NCI-H187 (cell line): ENCODE measurements around the gene PCBP4.

ENCODE experiments used
- DNase-seq, 2 experiments: peaks; one replicate each; lab custom pipeline; 2025; lab: John Stamatoyannopoulos, UW

The PCBP4 gene

DNA sequence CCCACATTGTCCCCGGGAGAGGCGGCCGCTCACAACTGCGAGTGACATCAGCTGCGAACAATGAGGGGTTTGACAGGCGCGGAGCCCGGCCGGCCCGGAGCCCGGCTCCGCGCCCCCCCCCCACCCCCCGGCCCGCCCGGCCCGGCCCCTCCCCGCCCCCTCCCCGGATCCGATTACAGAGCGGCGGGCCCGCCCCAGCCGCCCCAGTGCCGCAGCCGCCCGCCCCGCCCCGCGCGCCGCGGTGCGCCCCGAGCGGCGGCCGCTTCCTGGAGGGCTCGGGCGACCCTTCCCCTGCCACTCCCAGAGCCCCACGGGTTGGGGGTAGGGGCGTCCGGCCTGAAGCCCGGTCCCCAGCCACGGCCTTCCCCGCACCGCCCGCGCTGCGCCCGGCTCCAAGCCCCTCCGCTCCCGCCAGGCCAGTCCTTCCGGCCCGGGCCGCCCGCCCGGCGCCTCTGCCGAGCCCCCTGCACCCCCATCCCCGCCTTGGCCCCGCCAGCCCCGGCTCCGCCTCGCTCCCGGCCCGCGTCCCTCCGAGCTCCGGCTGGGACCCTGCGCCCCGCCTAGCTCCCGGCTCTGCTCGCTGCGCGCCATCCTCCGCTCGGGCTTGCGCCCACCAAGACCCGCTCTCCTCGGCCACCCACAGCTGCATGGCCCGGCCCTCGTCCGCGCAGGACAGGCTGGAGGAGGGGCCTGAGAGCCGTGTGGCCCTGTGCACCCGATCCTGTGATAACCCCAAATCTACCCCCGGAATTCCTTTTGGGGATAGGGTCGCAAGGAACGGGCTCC lies at the start of gene PCBP4:
Gene PCBP4, minus strand, starts transcription at position 71 of the 786 bp plus-strand sequence. CDS start 6,214 bp downstream, outside the sequence.
- no peak for DNase-seq

DNA sequence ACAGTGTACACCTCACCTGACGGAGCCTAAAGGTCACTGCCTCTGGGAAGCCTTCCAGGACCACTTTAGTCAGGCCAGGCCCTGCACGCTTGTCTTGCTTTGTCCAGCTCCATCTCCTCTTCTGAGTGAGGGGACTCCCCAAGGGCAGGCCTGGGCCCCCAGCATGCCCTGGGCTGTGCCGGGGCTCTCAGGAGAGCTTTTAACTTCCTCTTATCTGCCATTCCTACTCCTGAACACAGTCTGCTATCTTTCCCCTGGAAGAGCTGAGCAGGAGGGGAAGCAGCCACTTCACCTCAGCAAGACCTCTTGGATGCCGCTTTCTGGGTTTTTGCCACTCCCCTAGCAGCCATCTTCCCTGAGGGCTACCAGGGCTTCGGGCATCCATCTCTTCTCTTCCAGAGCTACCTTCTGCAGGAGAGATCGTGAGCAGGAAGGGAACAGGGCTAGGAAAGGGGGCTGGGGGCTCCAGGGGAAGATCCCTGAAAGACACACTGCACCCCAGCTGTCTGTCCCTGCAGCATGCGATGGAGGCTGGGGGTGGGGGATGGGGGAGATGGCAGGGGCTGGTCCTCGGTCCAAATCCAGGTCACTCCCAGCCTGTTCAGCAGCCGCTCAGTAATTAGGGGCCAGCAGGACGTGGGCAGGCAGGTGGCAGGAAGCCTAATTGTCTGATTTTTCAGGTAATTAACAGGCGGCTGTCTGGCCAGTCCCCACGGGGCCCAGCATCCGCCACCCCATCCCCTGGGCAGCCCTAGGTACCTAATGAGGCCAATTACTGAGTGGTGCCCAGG lies 48.4 kb upstream of the PCBP4 start:
- DNase-seq = no peak

DNA sequence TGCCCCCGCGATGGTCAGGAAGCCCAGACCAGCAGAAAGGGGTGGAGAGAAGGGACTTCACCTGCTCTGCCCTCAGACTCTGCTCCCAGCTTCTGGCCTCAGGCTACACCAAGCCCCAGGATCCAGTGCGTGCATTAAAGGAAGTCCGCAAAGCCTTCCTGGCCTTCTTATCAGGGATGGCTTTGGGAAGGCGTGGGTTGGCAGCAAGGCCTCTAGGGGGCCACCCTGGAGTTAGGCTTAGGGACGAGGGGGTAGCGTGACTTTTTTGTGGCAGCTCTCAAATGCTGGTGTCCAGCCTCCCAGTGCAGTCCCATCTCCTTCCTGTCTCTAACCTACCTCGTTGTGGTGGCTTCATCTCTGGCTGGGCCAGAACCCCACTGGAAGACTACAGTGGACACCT lies 47.4 kb upstream of the PCBP4 start:
- DNase-seq = no peak

DNA sequence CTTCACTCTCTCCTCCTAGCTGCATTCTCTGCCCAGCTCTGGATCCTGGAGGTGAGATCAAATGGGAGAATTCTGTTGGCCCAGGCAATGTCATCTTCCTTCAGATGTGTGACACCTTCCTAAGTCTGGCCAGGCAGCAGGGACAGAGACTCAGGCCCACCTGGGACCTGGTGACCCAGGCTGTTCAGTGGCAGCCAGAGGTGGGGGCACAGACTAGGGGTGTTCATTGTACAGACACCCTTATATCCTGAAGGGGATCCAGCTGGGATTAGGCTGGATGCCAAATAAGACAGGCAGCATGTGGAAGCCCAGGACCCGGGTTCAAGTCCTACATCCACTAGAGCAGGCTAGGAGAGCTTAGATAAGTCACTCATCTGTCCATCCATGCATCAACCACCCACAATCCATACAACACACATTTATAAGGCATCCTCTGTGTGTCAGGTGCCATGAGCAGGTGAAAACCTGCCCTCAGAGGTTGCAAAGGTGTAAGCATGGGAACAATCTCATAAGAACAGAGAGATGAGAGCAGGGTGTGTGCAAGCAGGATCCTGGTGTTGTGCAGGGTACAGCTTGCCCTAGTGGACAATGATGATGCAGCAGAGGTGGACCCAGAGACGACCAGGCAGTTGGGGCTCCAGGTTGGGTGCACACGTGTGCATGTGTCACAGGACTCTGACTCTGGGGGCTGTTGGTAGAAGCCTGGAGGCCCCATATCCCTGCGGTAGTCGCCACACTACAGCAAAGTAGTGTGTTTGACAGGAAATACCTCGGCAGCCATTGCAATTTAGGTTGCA lies 46.7 kb upstream of the PCBP4 start:
- no peak for DNase-seq

DNA sequence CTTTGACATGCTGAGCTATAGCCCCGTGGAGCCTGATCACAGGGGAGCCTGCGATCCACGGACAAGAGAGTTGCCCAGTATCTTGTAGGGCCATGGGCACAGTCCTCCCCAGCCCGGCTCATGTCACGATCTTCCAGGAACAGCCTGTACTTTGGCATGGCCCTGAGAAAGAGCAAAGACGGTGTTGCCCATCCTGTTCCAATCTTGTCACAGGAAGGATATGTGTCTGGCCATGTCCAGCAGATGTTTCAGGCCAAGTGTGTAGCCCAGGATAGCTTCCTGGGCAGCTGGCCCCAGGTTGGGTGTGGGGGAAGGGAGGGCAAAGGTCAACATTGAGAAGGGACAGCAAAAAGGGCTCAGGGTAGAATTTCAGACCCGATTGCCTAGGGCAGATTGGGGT lies 45.4 kb upstream of the PCBP4 start:
- no peak for DNase-seq

DNA sequence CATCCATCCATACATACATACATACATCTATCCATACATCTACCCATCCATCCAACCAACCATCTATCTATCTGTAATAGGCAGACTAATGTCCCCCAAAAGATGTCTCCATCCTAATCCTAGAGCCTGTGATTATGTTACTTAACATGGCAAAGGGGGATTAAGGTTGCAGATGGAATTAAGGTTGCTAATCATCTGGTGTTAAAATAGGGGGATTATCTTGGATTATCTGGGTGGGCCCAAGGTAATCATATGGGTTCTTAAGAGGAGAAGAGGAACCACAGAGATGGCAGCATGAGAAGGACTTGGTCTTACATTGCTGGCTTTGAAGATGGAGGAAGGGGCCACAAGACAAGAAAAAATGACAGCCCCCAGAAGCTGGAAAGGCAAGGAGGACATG lies 43.2 kb upstream of the PCBP4 start:
- no peak for DNase-seq

DNA sequence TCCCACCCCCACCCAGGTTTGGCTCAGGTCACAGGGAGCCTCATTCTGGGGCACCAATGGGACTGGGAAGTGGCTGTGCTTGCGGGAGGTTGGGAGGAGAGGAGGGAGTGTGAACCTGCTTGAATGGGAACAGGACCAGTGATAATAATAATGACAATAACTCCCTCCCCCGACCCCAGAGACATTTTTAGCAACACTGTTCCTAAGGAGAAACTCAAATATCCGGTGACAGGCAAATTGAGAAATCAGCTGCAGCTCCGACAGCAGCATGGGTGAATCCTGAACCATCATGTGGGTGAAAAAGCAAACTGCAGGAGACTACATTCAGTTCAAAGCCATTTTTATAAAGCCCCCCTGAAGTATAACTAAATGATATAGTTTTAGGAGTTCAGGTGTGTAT lies 40.0 kb upstream of the PCBP4 start:
- no peak for DNase-seq

DNA sequence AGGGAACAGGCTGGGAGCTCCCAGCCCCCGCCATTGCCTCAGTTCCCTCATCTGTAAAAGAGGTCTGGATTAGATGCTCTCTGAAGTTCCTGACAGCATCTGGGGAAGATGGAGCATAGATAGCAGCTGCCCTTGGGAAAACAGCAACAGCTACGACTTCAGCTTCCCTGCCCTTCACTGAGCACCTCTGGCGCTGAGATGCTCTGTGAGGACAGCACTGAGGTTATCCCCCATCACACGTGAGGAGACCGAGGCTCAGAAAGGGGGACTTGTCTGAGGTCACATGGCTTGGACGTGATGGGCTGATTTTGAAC lies 39.5 kb upstream of the PCBP4 start:
- DNase-seq = no peak

DNA sequence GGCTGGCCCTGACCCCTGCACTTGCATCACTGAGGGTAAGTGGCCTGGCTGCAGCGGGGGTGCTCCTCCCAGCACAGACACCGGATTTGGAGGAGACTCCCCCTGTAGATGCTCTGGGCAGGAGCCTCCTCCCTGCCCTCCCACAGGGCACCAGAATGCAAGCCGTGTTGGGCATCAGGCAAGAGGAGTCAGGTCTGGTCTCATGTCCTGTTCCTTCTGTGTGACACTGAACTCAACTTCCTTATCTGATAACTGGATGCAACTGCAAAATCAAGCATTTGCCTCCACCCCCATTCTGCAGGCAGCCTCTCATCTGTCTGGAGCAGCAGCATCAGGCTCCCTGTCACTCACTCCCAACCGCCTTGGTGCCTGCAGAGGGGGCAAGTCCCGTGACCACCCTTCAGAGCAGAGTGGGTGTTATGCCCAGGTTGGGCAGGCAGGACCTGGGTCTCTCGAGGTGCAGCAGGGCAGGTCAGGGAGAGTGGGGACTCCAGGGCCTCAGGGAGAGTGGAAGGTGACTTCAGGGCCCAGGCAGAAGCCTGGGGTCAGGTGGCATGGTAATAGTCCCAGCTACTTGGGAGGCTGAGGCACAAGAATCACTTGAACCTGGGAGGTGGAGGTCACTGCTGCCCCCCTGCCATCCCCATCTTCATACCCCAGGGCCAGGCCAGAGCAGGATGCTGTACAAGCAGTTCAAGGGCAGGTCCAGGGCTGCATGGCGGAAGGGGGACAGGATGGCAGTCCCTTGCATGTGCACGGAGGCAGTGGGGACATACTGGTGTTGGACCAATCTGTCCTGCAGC lies 39.0 kb upstream of the PCBP4 start:
- DNase-seq = no peak

DNA sequence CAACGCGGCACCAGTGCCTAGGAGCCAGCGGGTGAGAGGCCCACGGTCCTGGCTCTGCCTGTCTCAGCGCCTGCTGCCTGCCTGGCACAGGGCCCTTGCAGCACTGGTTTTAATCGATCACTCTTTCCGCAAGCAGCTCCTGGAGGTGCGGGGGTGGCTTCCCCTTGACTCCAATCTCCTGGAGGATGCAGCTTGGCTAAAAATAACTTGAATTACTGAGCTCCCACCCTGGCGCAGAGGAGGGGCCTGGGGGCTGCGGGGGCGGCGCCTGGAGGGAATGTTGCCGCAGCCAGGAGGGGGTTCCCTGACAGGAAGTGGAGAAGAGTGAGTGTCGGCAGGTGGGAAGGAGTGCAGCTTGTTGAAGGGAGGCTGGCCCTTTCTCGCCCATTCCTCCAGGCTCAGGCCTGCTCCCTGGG lies 38.3 kb upstream of the PCBP4 start:
- no peak for DNase-seq

DNA sequence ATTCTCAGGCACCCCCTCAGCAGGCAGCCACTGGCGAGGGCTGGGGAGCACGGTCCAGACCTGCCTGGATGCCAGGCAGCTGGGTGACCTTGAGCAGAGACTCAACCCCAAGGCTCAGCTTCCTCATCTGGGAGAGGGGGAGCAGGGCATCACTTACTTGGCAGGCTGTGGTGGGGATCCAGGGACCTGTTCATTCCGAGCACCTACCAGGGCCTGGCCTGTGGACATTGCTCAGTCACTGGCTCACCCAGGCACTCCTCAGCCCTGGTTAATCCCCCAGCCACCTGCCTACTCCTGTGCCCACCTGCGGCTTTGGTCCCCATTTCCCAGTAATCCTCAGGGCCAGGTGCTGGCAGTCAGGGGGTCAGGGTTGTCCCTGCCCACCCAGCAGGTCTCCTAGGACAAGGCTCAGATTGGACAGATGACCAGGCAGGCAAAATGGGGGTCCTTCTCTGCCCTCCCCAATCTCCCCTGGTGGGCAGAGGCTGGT lies 37.7 kb upstream of the PCBP4 start:
- no peak for DNase-seq

DNA sequence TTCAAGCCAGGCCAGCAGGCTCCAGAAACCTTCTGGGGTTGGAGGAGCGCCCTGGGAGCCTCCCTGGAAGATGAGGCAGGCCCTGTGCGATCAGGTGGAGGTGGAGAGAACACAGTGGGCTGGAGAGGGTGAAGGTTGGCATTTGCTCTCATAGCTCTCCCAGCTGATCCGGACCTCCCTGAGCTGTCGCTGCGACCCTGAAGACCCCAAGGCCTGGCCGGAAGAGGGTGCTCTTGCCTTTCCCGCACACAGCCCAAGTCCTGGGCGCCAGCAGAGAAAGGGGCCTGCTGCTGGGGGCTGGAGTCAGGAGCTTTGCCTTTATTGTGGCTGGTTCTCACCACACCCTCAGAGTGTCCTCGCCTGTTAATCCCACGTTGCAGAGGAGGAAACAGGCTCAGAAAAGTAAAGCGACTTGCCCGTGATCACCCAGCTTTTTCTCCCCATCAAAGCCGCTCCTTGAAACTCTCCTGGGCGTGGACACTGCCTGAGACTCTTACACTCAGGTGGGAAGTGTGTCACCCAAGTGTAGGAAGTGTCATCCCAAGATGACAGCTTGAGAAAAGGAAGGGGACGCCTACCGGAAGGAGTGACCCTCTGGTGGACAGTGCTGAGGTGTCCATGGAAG lies 37.0 kb upstream of the PCBP4 start:
- DNase-seq = no peak

DNA sequence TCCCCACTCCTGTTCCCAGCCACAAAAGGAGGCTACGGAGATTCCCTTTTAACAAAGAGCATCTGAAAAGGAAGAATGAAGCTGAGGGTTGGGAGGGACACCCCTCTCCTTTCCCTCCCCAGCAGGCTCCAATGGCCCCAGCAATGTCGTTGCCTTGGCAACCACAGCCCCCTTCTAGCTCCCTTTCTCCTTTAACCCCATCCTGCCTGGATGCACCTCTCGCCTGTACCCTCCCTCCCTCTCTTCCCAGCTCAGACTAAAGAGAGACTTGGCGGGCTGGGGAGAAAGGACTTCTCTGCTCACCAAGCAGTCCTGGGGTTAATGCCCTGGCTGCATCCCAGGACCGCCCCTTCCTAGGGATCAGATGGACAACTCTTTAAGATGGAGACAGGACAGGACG lies 35.5 kb upstream of the PCBP4 start:
- DNase-seq = no peak

DNA sequence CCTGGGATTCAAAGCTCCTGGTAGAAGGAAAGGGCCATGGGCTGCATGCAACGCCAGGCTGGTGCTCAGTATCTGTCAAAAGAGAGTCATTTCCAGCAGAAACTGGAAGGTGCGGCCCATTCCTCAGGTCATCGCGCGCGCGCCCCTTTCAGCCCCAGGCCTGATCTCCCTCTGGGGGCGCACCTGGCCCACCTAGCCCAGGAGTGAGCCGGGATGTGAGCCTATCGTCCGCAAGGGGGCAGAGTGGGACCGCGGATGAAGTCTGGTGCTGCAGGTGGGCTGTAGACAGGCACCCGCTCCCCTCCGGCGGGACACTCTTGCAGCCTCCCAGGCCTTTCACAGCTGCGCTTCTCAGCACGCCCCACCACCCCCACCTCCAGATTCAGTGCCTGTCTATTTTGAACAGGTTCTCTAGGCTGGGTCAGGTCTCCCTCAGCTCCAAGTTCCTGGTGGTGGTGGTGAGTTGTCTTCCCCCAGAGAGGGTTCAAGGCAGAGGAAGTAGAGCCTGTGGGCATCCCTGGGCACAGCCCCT lies 34.3 kb upstream of the PCBP4 start:
- peak; percentile 26 to 33 for DNase-seq

DNA sequence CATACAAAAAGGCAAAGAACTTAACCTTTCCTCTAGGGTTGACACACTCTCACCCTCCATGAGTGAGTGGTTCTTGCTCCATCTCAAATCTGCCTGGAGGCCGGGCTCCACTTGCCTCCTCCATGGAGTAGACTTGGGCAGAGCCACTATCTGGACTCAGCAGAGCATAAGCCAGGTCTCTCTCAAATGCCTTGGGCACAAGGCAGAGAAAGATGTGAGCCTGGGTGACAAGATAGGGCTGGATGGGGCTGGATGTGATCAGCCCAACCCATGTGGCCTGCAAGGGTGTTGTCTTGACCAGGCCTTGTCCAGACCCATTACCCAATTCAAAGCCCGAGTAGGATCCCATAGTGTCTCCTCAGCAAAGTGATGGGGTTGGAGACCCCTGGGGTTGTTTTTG lies 32.6 kb upstream of the PCBP4 start:
- no peak for DNase-seq

DNA sequence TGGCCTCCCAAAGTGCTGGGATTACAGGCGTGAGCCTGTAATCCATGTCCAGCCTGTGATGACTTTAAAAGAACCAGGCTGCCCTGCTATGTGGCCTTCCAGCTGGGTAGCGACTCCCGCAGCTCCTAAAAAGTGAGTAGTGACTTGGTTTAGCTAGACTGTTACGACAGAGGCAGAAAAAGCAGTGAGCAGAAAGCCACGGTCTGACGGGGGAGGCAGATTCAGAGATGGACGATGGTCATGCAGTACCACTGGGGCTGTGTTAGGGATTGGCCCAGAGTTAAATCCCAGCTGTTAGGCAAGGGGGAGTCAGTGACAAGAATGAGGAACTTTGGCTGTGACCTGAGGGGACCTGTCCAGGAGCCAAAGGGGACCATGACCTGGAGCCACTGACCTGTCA lies 31.5 kb upstream of the PCBP4 start:
- DNase-seq = no peak

DNA sequence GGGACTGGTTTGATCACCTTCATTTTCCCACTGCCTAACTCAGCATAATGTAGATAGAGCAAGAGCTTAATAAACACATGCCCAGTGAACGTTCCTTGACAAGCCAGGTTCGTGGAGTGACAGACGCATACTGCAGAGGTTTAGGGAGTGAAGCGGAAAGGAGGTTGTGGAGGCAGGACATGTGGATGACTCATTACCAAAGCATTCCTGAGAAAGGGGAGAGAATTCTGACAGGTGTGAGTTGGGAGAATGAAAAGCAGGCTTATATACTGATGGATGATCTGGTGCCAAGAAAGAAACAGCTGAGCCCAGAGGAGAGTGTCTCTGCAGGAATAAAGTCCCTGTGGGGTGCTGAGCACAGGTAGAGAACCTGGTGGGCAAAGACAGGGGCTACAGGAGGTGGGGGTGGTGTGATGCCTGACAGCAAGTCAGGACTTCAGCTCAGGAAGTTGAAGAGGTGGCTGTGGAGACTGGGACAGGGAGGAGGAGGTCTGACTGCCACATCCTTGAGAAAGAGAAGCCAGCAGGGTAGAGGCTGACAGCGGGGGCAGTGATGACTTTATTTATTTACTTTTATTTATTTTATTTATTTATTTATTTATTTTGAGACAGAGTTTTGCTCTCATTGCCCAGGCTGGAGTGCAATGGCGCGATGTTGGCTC lies 30.8 kb upstream of the PCBP4 start:
- no peak for DNase-seq

DNA sequence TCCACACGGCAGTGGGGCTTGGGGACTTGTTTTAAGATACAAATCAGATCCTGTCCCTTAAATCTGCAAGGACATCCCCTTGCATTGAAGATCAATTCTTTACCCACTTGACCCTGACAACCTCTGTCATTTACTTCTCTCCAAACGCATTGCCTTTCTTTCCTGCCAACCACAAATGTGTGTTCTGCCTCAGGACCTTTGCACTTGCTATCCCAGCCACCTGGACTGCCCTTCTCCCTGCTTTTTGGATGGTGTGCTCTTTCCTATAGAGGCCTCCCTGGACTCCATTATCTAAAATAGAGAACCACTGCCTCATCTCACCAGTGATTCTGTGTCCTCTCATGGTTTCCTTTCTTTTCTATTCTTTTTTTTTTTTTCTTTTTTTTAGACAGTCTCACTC lies 29.9 kb upstream of the PCBP4 start:
- DNase-seq = no peak

DNA sequence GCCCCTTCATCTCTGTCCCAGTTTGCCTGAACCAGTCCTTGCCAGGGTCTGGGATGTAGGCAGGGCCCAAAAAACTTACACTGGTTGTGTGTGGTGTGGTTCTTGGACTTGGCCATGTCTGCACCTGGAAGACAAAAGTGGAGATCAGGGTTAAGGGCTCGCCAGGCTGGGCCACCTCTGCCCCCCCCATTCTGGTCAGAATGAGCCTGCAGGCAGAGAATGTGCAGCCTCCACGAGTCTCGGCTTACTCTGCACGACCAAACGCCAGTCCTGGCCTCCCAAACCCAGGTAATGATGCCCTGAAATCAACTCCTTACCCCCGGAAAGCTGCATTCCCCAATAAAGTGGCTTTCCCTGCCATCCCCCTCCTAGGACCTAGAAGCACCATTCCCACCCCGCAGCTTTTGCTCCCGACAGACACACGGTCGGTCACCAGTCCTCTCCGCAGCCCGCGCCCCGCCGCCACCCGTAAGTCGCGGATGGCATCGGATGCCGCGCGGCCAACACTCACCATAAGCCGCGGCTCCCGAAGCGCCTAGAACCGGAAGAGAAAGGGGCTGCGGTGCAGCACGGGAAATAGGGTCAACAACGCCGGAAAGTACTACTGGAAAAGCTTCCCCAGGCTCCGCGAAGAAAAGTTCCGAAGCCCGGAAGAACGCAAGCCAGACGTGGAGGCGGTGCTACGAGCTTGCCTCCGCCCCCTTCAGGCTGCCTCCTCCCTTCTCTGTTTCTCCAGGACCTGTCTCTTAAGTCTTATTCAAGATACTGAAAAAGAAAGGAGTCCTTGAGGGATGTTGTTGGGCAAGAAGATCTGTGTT lies 28.3 kb upstream of the PCBP4 start, which contains the start of gene RPL29:
Gene RPL29, minus strand, starts transcription at position 550 of the 818 bp plus-strand sequence. Its CDS starts 434 bp downstream, at position 116.
- peak; percentile 69 to 70 for DNase-seq
